Naive B cell (primary cell): ENCODE measurements around the gene TOP3B. TPM values are rescaled to one million over a fixed set of nuclear protein-coding genes. Genes with fewer than 3 reads are reported as not detected.

Source experiments
- ATAC-seq, 2 donors: fragments of 150-1000 bp; cut with Tn5 transposase; 2 replicates each; pipeline ENCODE4 v1.10.0; 2021; ENCODE audit warnings: low read depth in 2 of 2, mild to moderate bottlenecking in 2 of 2, moderate library complexity in 2 of 2
- DNase-seq: peaks from one replicate; pipeline ENCODE4 v3.0.0; 2022
- H3K27ac Mint-ChIP-seq, 6 donors: one replicate each; pipeline ENCODE4 v1.8.0; 2020 to 2022; ENCODE audit warnings: mild to moderate bottlenecking in 6 of 6, mixed read lengths in 6 of 6, moderate library complexity in 5 of 6, inconsistent platforms in 2 of 6
- H3K27me3 Mint-ChIP-seq, 3 donors: one replicate each; pipeline ENCODE4 v1.8.0; 2021 to 2022; ENCODE audit warnings: mixed read lengths in 3 of 3, mild to moderate bottlenecking in 1 of 3
- H3K36me3 Mint-ChIP-seq, 2 donors: one replicate each; pipeline ENCODE4 v1.8.0; 2020 to 2022; ENCODE audit warnings: mixed read lengths in 2 of 2, inconsistent platforms in 1 of 2, mild to moderate bottlenecking in 1 of 2
- H3K4me1 Mint-ChIP-seq, 3 donors: one replicate each; pipeline ENCODE4 v1.8.0; 2020 to 2022; ENCODE audit warnings: mixed read lengths in 3 of 3, inconsistent platforms in 1 of 3, mild to moderate bottlenecking in 1 of 3, moderate library complexity in 1 of 3
- H3K4me3 Mint-ChIP-seq, 8 donors: one replicate each; pipeline ENCODE4 v1.8.0; 2020 to 2022; ENCODE audit warnings: mild to moderate bottlenecking in 8 of 8, mixed read lengths in 8 of 8, moderate library complexity in 8 of 8, inconsistent platforms in 2 of 8
- H3K9me3 Mint-ChIP-seq, 7 donors: one replicate each; pipeline ENCODE4 v1.8.0; 2020 to 2022; ENCODE audit warnings: mixed read lengths in 7 of 7, mild to moderate bottlenecking in 5 of 7, inconsistent platforms in 2 of 7, moderate library complexity in 1 of 7
- polyA plus RNA-seq, 6 donors: library from polyadenylated mRNA; unstranded; fragments of 300-500 nt; fragmentation: Illumina TruSeq; gene quantifications; one replicate each; pipeline ENCODE4 v1.2.3, GENCODE V29; 2021; ENCODE audit warnings: low read depth in 6 of 6

The TOP3B gene
- polyA plus RNA-seq, 6 donors from 2014 or later = 10.4 to 27.8 (median 15.9) TPM

DNA sequence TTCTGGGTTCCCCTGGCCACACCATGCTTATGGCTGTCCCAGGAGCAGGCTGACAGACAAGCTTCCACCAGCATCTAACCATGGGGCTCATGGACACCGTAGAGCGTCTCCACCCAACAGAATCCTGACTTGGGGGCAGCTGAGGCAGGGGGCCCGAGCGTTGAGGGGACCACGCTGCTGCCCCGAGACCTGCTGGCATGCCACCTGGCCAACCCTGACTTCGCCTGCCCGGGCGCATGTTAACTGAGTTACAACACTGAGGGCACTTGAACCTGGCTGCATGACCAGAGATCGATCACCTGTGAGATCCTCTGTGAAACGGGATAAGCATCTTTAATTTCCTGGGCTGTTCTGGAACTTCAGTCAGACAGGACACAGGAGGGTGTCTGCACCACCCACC lies 43.7 kb downstream of the TOP3B start:
- Mint-ChIP-seq H3K27me3 (no peaks in the 10 kb centered on the region), H3K36me3 (no peaks in the 10 kb centered on the region), H3K9me3 (no peaks in the 10 kb centered on the region), H3K4me1 (peaks cover 43 to 78% (median 66%) of the 10 kb centered on the region in 3 donors), H3K27ac (peak overlapping the region in 5 of 6 donors; percentile 18 to 92 (median 80)), H3K4me3 (peak overlapping the region; percentile 63 to 92 (median 86))
- ATAC-seq (no peak), DNase-seq (no peak)

DNA sequence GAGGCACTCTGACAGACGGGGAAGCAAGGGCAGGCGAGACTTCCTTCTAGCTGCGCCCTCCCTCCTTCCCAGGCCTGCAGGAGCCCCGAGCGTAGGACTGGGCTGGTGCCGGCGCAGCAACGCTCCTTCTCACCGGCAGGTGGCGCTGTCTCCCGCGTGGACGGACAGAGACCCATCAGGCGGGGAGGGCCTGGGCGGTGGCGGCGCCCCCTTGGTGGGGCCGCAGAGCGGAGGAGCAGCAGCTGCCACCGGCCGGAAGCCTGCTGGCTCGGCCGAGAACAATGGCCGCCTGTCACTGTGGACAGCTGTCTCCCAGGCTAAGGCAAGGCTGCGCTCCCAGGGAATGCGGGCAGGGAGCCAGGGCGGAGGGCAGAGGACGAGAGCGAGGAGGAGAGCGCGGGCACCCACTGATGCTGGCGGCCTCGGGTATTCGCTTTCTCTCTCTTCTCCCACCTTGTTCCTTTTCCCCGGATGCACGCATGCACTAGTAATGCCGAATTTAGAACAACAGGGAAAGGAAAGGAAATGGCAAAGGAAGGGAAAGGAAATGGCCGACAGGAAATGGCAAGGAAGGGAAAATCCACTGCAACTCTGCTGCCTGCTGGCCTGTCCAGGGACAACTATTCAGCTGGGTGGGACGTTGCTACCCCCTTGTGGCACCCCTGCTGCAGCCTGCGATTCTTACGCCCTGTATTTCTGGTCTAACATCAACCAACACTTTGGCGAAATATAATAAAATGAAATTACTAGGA lies 44.3 kb downstream of the TOP3B start:
- Mint-ChIP-seq H3K36me3 (no peaks in the 10 kb centered on the region), H3K9me3 (no peaks in the 10 kb centered on the region), H3K4me3 (peak overlapping the region; percentile 66 to 92 (median 86)), H3K4me1 (peaks cover 43 to 78% (median 66%) of the 10 kb centered on the region in 3 donors), H3K27ac (peak overlapping the region in 5 of 6 donors; percentile 76 to 95 (median 89)), H3K27me3 (no peaks in the 10 kb centered on the region)
- ATAC-seq (peak; percentile 87 to 91), DNase-seq (peak; percentile 88)

DNA sequence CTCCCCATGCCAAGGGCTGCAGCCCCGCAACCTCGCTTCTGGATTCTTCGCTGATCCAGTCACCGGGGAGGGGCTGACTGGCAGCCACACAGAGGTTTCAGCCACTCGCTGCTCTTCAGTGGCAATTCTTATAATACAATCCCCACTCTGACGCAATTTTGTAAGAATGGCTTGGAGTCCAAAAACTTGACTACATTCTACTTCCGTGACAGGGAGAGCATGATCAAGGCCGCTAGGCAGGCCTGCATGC lies 44.8 kb downstream of the TOP3B start:
- Mint-ChIP-seq H3K27me3 (no peaks in the 10 kb centered on the region), H3K4me1 (peaks cover 39 to 73% (median 61%) of the 10 kb centered on the region in 3 donors), H3K36me3 (no peaks in the 10 kb centered on the region), H3K9me3 (no peaks in the 10 kb centered on the region), H3K27ac (peak overlapping the region in 5 of 6 donors; percentile 75 to 95 (median 89)), H3K4me3 (peak overlapping the region; percentile 66 to 92 (median 86))
- DNase-seq (no peak), ATAC-seq (no peak)

DNA sequence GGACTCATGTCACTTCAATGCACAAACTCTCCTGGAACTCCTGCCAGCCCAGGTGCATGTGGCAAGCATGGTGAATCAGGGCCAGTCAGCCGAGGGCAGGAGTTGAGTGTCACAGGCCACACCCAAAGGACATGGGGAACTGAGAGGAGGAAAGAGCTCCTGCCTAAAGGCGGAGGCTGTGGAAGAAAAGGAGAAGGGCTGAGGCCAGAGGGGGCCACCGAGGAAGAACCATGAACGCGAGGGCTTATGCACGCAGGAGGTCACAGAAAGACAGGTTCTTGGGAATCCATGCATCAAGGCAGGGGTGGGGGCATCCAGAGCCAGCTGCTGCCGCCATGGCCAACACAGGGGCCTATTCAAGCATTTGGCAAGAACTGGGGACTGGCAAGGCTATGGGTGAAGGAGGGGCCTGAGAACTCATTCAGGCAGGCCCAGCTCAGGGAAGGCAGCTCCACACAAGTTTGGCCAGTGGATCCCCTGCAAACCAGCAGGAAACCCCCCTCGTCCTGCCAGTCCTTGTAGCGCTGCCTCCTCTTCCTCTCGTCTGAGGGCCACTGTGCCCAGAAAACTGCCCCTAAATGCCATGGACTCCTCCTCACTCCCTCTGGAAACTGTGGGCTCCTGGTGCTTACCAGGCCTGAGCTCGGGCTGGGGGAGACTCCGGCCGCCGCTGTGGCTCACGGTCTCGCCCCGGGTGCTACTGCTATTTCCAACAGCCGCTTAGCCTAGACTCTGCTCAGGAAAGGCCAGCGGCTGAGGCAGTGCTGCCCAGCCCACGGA lies 45.4 kb downstream of the TOP3B start:
- no peaks in the 10 kb centered on the region for H3K36me3 Mint-ChIP-seq
- H3K4me3 Mint-ChIP-seq = peak overlapping the region in 7 of 8 donors; percentile 29 to 87 (median 78)
- no peaks in the 10 kb centered on the region for H3K27me3 Mint-ChIP-seq
- no peak for ATAC-seq
- H3K9me3 Mint-ChIP-seq = no peaks in the 10 kb centered on the region
- no peak for DNase-seq
- peaks cover 37 to 68% (median 56%) of the 10 kb centered on the region in 3 donors for H3K4me1 Mint-ChIP-seq
- peak overlapping the region in 3 of 6 donors; percentile 75 to 89 (median 84) for H3K27ac Mint-ChIP-seq

DNA sequence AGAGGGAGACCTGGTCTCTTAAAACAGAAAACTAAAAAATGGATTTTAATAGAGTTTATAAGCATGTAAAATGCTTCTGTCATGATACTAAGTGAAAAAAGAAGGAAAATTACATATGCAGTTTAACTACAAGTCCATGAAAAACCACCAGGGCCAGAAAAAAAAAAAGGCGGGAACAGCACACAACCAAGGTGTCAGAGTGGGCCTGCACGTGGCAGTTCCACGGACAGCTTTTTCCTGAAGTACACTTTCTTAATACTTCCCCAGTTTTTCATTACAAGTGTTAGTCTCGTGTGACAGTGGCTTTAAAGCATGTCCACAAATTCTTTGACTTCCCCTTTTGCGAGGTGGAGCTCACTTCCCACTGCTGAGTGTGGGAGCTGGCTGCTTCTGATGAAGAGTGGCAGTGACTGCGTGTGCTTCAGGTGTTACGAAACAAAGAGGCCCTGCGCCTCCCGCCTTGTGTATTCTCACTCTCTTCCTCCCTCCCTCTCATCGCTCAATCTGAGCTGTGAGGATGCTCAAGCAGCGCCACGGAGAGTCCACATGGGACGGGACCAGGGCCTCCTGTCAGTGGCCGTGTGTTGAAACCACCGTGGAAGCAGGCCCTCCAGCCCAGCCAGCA lies 46.3 kb downstream of the TOP3B start:
- Mint-ChIP-seq H3K4me3 (peak overlapping the region in 6 of 8 donors; percentile 40 to 78 (median 56)), H3K36me3 (no peaks in the 10 kb centered on the region), H3K27ac (peak overlapping the region in 5 of 6 donors; percentile 9 to 86 (median 72)), H3K9me3 (no peaks in the 10 kb centered on the region), H3K4me1 (peaks cover 32 to 60% (median 49%) of the 10 kb centered on the region in 3 donors), H3K27me3 (no peaks in the 10 kb centered on the region)
- DNase-seq = peak; percentile 46
- peak; percentile 40 to 50 for ATAC-seq

DNA sequence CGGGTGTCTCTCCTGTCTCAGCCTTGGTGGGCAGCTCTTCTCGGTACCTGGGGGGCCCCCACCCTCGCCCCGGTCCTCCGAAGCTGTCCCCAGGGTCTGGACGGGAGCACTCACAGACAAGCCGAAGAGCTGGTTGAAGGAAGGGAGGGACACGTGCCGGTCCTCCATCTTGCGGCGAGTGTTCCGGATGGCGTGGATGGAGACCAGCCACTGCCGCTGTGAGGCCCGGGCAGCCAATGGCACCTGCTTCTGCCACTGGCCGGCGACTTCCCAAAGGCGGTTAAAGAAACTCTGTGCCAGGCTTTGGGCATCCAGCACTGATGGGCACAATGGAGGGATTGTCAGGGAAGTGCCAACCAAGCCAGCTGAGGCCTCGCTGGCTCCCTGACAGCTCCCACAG lies 48.7 kb downstream of the TOP3B start:
- H3K27ac Mint-ChIP-seq = no peak overlapping the region
- H3K4me3 Mint-ChIP-seq = no peak overlapping the region
- H3K4me1 Mint-ChIP-seq = peaks cover 22 to 39% (median 33%) of the 10 kb centered on the region in 3 donors
- no peak for ATAC-seq
- no peaks in the 10 kb centered on the region for H3K9me3 Mint-ChIP-seq
- H3K27me3 Mint-ChIP-seq = no peaks in the 10 kb centered on the region
- no peak for DNase-seq
- peaks cover 0 to 5% of the 10 kb centered on the region in 2 donors for H3K36me3 Mint-ChIP-seq

DNA sequence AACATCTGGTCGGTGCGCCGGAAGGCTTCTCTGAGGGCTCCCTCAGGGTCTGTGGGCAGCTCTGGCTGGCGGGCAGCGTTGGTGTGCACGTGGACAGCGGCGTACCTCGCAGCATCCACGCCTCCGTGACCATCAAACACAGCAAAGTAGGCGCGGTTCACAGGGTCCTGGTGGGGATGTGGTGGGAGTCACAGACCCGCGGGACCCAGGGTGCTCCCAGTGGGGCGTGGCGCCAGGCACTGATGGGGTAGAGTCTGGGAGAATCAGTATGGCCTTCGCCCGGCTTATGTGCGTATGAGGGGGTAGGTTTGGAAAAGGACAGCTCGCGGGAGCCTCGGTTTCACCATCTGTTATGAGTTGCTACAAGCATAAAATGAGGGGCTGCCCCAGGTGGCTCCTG lies 49.2 kb downstream of the TOP3B start:
- peaks cover 0 to 8% of the 10 kb centered on the region in 2 donors for H3K36me3 Mint-ChIP-seq
- no peak for ATAC-seq
- no peaks in the 10 kb centered on the region for H3K9me3 Mint-ChIP-seq
- no peak for DNase-seq
- peaks cover 20 to 34% (median 28%) of the 10 kb centered on the region in 3 donors for H3K4me1 Mint-ChIP-seq
- no peak overlapping the region for H3K4me3 Mint-ChIP-seq
- no peaks in the 10 kb centered on the region for H3K27me3 Mint-ChIP-seq
- no peak overlapping the region for H3K27ac Mint-ChIP-seq

DNA sequence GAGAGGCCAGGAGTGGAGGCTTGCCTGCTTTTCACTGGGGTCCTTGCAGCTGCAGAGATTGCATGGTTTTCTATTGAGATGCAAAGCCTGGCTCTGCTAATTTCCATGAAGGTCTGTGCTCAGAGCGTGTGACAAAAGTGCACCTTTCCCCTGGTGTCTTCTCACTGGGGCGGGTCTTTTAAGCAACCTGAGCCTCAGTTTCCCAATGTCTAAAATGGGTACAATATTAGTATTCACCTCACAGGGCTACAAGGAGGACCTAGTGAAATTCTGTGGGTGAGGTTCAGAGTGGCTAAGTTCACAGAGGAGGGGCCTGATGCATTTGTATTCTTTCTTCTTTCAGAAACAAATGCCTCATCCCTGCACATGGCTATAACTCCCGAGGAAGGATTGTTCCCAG lies 50.2 kb downstream of the TOP3B start:
- no peaks in the 10 kb centered on the region for H3K9me3 Mint-ChIP-seq
- H3K4me3 Mint-ChIP-seq = peak overlapping the region in 1 of 8 donors; percentile 62
- H3K27ac Mint-ChIP-seq = peak overlapping the region in 1 of 6 donors; percentile 42
- peaks cover 13 to 26% (median 24%) of the 10 kb centered on the region in 3 donors for H3K4me1 Mint-ChIP-seq
- DNase-seq = no peak
- no peaks in the 10 kb centered on the region for H3K27me3 Mint-ChIP-seq
- H3K36me3 Mint-ChIP-seq = peaks cover 0 to 8% of the 10 kb centered on the region in 2 donors
- no peak for ATAC-seq

DNA sequence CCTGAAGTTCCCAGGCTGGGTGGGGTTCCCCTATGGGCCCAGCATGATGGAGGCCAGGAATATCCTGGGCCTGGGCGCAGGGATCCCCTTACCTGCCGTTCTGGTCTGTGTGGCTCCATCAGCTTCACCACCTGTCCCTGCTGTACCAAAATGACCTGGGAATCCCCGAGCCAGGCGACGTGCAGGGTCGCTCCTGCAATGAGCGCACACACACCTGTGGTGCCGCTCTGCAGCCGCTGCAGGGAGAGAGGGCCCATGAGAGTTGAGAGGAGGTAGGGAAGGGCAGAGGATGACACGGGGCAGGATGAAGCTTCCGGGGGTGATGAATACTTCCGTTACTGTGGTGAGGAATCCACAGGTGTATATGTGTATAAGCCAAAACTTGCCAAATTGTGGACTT lies 51.5 kb downstream of the TOP3B start:
- H3K27ac Mint-ChIP-seq = no peak overlapping the region
- H3K4me3 Mint-ChIP-seq = no peak overlapping the region
- peaks cover 0 to 8% of the 10 kb centered on the region in 2 donors for H3K36me3 Mint-ChIP-seq
- H3K9me3 Mint-ChIP-seq = no peaks in the 10 kb centered on the region
- H3K27me3 Mint-ChIP-seq = no peaks in the 10 kb centered on the region
- DNase-seq (no peak), ATAC-seq (no peak)
- H3K4me1 Mint-ChIP-seq = peaks cover 8 to 24% (median 14%) of the 10 kb centered on the region in 3 donors

DNA sequence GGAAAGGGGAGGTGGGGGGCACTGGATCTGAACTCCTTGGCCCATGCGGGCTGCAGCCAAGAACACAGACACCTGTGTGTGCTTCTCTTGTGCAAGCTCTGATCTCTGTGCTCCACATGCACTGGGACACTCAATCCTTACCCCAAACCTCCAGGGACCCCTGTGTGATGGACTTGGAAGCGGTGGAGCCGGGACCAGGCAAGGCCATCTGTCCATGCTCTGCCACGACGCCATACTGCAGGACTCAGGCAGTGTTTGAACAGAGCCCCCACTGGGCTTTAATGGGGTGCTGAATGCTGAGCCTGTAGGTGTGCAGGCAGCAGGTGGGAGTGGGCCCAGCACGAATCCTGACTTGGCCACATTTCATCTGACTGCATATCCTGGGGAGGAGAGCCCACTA lies 53.3 kb downstream of the TOP3B start:
- Mint-ChIP-seq H3K36me3 (peaks cover 0 to 8% of the 10 kb centered on the region in 2 donors), H3K27me3 (no peaks in the 10 kb centered on the region), H3K4me1 (peaks cover 3 to 19% (median 8%) of the 10 kb centered on the region in 3 donors), H3K27ac (no peak overlapping the region), H3K4me3 (no peak overlapping the region), H3K9me3 (no peaks in the 10 kb centered on the region)
- DNase-seq (no peak), ATAC-seq (no peak)

DNA sequence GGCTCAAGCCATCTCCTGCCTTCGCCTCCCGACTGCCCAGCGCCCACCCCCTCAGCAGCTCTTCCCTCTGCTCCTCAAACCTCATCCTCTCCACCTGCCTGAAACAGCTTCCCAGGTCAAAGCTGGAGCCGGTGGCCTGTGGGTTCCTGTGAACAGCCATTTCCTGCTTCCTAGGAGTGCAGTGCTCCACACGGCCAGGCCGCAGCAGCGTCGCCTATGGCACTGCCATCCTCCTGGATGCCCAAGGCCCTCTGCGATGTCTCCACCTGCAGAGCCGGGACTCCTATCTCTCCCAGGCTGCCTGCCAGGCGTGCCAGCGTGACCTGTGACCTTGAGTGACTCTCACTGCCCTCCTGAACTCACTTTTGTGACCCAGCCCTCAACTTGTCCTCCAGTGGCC lies 54.5 kb downstream of the TOP3B start:
- Mint-ChIP-seq H3K9me3 (no peaks in the 10 kb centered on the region), H3K36me3 (peaks cover 0 to 8% of the 10 kb centered on the region in 2 donors), H3K4me3 (no peak overlapping the region), H3K27ac (peak overlapping the region in 2 of 6 donors; percentile 44 to 70), H3K4me1 (peaks cover 3 to 19% (median 8%) of the 10 kb centered on the region in 3 donors), H3K27me3 (no peaks in the 10 kb centered on the region)
- no peak for DNase-seq
- ATAC-seq = no peak

DNA sequence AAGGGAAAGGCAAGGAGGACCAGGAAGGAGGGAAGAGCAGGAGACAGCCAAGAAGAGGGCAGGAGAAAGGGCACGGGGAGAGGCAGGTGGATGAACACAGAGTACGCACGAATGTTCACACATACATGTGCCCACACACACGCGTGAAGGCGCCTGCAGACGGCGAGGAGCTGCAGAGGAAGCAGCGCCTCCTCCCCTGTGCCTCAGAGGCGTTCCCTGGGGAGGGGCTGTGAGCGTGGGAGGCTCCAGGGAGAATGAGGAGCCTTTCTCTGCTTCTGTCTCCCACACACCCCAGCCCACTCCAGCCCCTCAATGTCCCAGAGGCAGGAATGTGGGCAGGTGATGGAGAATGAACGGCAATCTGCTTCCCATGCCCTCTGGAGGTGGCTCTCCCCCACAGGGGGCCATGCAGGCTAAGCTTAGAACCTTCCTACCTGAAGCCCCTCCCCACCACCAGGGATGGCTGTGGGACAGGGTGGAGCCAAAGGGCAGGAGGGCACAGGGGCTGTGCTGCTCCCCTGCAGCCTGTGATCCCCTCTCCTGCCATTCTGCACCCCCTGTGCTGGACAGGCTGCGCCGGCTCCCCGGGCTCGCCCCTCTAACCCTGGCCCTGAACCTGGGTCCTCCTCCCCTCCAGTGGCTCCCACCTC lies 55.3 kb downstream of the TOP3B start:
- H3K27ac Mint-ChIP-seq = no peak overlapping the region
- H3K4me1 Mint-ChIP-seq = peaks cover 3 to 19% (median 8%) of the 10 kb centered on the region in 3 donors
- H3K4me3 Mint-ChIP-seq = no peak overlapping the region
- no peak for DNase-seq
- no peak for ATAC-seq
- H3K27me3 Mint-ChIP-seq = no peaks in the 10 kb centered on the region
- no peaks in the 10 kb centered on the region for H3K9me3 Mint-ChIP-seq
- H3K36me3 Mint-ChIP-seq = peaks cover 0 to 8% of the 10 kb centered on the region in 2 donors

DNA sequence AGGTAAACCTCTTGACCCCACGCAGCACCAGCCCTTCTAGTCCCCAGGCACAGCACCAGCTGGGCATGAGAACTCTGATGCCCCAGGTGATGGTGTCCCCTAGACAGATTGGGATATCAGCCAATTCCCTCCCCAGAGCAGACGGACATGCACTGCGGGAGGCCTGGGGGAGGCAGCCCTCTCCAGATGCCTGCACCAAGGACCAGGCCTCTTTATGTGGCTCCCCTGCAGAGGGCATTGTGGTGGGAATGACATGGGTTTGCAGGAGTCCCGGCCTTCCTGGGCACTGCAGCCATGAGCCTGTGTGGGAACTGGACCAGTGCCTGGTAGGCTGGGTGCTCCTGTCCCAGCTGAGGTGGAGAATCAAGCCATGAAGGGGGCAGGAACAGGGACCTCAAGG lies 55.9 kb downstream of the TOP3B start:
- DNase-seq = no peak
- Mint-ChIP-seq H3K27ac (no peak overlapping the region), H3K4me3 (no peak overlapping the region), H3K9me3 (no peaks in the 10 kb centered on the region), H3K4me1 (peaks cover 3 to 19% (median 8%) of the 10 kb centered on the region in 3 donors), H3K36me3 (peaks cover 0 to 8% of the 10 kb centered on the region in 2 donors), H3K27me3 (no peaks in the 10 kb centered on the region)
- ATAC-seq = no peak
